ENCODE data around the gene PRSS35.
"Not testable (repeated sequence)": the region's sequence is repeated elsewhere in the genome, so short reads cannot be mapped to it uniquely, and the experiment has no call there.

PRSS35 gene

DNA sequence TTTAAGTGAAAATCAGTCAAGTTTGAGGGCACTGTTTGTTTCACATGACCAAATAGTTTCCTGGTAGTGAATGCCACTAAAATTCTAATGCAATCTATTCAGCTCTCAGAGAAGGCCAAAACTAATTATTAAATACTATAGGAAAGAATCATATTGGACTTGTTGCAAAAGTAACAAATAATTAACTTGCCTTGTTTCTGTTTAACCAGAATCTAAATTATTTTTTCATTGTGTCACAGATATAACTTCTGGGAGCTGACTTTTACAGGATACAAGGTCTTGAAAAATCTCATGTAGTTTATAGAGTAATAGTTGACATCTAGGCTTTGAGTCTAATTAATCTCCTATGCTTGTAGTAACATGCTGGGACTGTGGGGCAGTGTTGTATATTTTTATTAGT, 44.5 kb downstream of the PRSS35 start:
- TF ChIP-seq POLR2A (IDR thresholded peaks at IDR 0.05; ENCODE audit: low read length) = no peak
- TF ChIP-seq GATA1 (IDR thresholded peaks at IDR 0.05; ENCODE audit: low read depth, low read length) = no peak
- no peak for DNase-seq

DNA sequence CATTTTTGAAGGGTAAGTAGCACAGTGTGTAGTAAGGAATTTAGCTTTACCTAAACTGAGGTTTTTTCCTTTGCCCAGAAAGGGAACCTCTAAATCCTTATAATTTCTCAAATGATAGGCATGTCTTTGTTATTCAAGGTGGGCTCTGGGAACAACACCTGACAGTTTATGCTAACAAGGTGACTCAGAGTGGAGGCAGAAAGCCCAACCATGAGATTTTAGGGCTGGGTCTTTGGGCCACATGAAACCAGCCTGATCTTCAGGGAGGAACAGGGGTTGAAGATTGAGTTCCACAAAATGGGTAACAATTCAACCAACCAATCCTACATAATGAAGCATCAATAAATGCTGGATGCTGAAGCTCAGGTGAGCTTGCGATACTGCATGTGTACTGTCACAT, 46.6 kb downstream of the PRSS35 start:
- TF ChIP-seq GATA1 (IDR thresholded peaks at IDR 0.05; ENCODE audit: low read depth, low read length) (no peak), POLR2A (IDR thresholded peaks at IDR 0.05; ENCODE audit: low read length) (no peak)
- DNase-seq = no peak

DNA sequence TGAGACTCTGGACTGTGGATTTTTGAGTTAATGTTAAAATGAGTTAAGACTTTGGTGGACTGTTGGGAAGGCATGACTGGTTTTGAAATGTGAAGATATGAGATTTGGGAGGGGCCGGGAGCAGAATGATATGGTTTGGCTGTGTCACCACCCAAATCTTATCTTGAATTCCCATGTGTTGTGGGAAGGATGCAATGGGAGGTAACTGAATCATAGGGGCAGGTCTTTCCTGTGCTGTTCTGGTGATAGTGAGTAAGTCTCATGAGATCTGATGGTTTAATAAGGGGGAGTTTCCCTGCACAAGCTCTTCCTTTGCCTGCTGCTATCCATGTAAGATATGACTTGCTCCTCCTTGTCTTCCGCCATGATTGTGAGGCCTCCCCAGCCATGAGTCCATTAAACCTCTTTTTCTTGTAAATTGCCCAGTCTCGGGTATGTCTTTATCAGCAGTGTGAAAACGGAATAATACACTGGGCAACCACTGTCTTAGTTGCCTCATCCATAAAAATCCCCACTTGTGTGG, 59.4 kb downstream of the PRSS35 start:
- DNase-seq = not testable (repeated sequence)

DNA sequence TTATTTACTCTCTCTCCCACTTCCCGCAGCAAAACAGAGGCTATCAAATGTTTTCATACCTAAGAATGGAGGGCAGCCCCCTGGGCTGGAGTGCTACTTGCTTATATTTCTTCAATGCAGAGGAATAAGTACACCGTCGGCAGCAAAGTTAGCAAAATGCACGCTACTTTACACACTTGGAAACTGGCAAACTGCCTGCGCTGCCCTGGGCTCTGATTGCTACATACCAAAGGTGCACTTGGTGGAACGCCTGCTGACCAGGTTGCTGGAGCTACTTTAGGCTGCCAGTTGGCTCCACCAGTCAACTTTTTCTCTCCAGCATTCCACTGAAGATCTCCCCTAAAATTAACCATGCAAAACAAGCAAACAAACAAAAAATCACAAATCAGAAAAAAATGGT, 62.4 kb downstream of the PRSS35 start:
- no peak for DNase-seq
- TF ChIP-seq GATA1 (IDR thresholded peaks at IDR 0.05; ENCODE audit: low read depth, low read length) = no peak
- no peak for TF ChIP-seq POLR2A (IDR thresholded peaks at IDR 0.05; ENCODE audit: low read length)

All from erythroblast (primary cell).